ENCODE results near the gene DLGAP1.

GRCh38 chr18:3984163-3984757, 470.8 kb downstream of the DLGAP1 start:
- TF ChIP-seq CTCF (conservative IDR thresholded peaks at IDR 0.05 in 1 of 2, IDR thresholded peaks at IDR 0.05 in 1 of 2; ENCODE audit: extremely low read depth in 1 of 2, insufficient read depth in 1 of 2, low read depth in 1 of 2, low read length in 2 of 2) (no peak), EZH2 (IDR thresholded peaks at IDR 0.05; ENCODE audit: borderline replicate concordance, low read length) (no peak)
